ENCODE data around the gene LPP. TPM values are rescaled to one million over a fixed set of nuclear protein-coding genes. Genes with fewer than 3 reads are reported as not detected.

The LPP gene
- total RNA-seq, 2 experiments from 2014 or later, result 51.3 to 58.9 TPM

- H3K4me1 Mint-ChIP-seq (ENCODE audit: low read depth), result peaks cover 10% of the 10 kb centered on the region
- no peak overlapping the region for H3K4me3 Mint-ChIP-seq
- peaks cover 3% of the 10 kb centered on the region for H3K27me3 Mint-ChIP-seq (ENCODE audit: low read depth)
- ATAC-seq (no peak), DNase-seq (no peak)
- H3K27ac Mint-ChIP-seq, result no peak overlapping the region
- H3K9me3 Mint-ChIP-seq (ENCODE audit: insufficient read depth), result no peaks in the 10 kb centered on the region
- POLR2A ChIA-PET, result no interaction called here
- H3K36me3 Mint-ChIP-seq (ENCODE audit: low read depth), result no peaks in the 10 kb centered on the region
- CTCF ChIA-PET, result interaction anchor here (0.7 to 2.0 kb wide), 2 partner anchors 9 to 225 kb away, joined by 4 to 8 read pairs; no protein-coding TSS in a partner anchor
Observed at GRCh38 chr3:188137051-188137450, 16.9 kb upstream of the LPP start.

GRCh38 chr3:188139466-188139865 lies 14.5 kb upstream of the LPP start:
- H3K27ac Mint-ChIP-seq, result no peak overlapping the region
- H3K4me1 Mint-ChIP-seq (ENCODE audit: low read depth), result peaks cover 15% of the 10 kb centered on the region
- ChIA-PET CTCF (interaction anchor here (0.8 to 1.5 kb wide), 3 partner anchors 11 to 399 kb away, joined by 3 to 6 read pairs (median 5); no protein-coding TSS in a partner anchor), POLR2A (interaction anchor here (2.5 kb wide), 1 partner anchor 14 kb away, joined by 9 read pairs; the partner anchor contains the start of gene LPP)
- H3K4me3 Mint-ChIP-seq, result no peak overlapping the region
- no peak for ATAC-seq
- no peaks in the 10 kb centered on the region for H3K9me3 Mint-ChIP-seq (ENCODE audit: insufficient read depth)
- DNase-seq, result no peak
- no peaks in the 10 kb centered on the region for H3K36me3 Mint-ChIP-seq (ENCODE audit: low read depth)
- peaks cover 5% of the 10 kb centered on the region for H3K27me3 Mint-ChIP-seq (ENCODE audit: low read depth)

- no peak overlapping the region for H3K27ac Mint-ChIP-seq
- POLR2A ChIA-PET, result no interaction called here
- no peak for ATAC-seq
Observed at GRCh38 chr3:188146219-188146618, 7.7 kb upstream of the LPP start.

GRCh38 chr3:188147782-188148181 lies 6.2 kb upstream of the LPP start:
- ATAC-seq (no peak), DNase-seq (no peak)
- CTCF ChIA-PET, result no interaction called here
- Mint-ChIP-seq H3K27me3 (ENCODE audit: low read depth) (peaks cover 2% of the 10 kb centered on the region), H3K4me1 (ENCODE audit: low read depth) (peaks cover 22% of the 10 kb centered on the region), H3K36me3 (ENCODE audit: low read depth) (peaks cover 3% of the 10 kb centered on the region), H3K9me3 (ENCODE audit: insufficient read depth) (peaks cover 6% of the 10 kb centered on the region), H3K27ac (no peak overlapping the region), H3K4me3 (no peak overlapping the region)
- POLR2A ChIA-PET, result no interaction called here

More at GRCh38 chr3:188146219-188146618, 7.7 kb upstream of the LPP start:
- Mint-ChIP-seq H3K4me3 (no peak overlapping the region), H3K4me1 (ENCODE audit: low read depth) (peaks cover 22% of the 10 kb centered on the region), H3K27me3 (ENCODE audit: low read depth) (peaks cover 5% of the 10 kb centered on the region), H3K36me3 (ENCODE audit: low read depth) (peaks cover 3% of the 10 kb centered on the region), H3K9me3 (ENCODE audit: insufficient read depth) (peaks cover 6% of the 10 kb centered on the region)
- no peak for DNase-seq
- CTCF ChIA-PET, result interaction anchor here (1.2 kb wide), 1 partner anchor 406 kb away, joined by 3 read pairs; no protein-coding TSS in a partner anchor

GRCh38 chr3:188148318-188148717 lies 5.6 kb upstream of the LPP start:
- POLR2A ChIA-PET, result interaction anchor here (0.7 kb wide), 1 partner anchor 75 kb away, joined by 3 read pairs; no protein-coding TSS in a partner anchor
- no peak overlapping the region for H3K4me3 Mint-ChIP-seq
- CTCF ChIA-PET, result no interaction called here

GRCh38 chr3:188149587-188149986 lies 4.4 kb upstream of the LPP start:
- ChIA-PET POLR2A (no interaction called here), CTCF (no interaction called here)
- DNase-seq, result no peak
- H3K27ac Mint-ChIP-seq, result no peak overlapping the region
- no peaks in the 10 kb centered on the region for H3K27me3 Mint-ChIP-seq (ENCODE audit: low read depth)
- no peak overlapping the region for H3K4me3 Mint-ChIP-seq
- ATAC-seq, result no peak
- peaks cover 8% of the 10 kb centered on the region for H3K36me3 Mint-ChIP-seq (ENCODE audit: low read depth)
- H3K9me3 Mint-ChIP-seq (ENCODE audit: insufficient read depth), result peaks cover 6% of the 10 kb centered on the region
- peaks cover 31% of the 10 kb centered on the region for H3K4me1 Mint-ChIP-seq (ENCODE audit: low read depth)

More at GRCh38 chr3:188148318-188148717, 5.6 kb upstream of the LPP start:
- ATAC-seq, result no peak
- Mint-ChIP-seq H3K4me1 (ENCODE audit: low read depth) (peaks cover 25% of the 10 kb centered on the region), H3K9me3 (ENCODE audit: insufficient read depth) (peaks cover 6% of the 10 kb centered on the region), H3K36me3 (ENCODE audit: low read depth) (peaks cover 3% of the 10 kb centered on the region), H3K27ac (peak overlapping the region; percentile 23), H3K27me3 (ENCODE audit: low read depth) (no peaks in the 10 kb centered on the region)
- DNase-seq, result no peak

- DNase-seq, result no peak
Observed at GRCh38 chr3:188150982-188151381, 3.0 kb upstream of the LPP start.

GRCh38 chr3:188151438-188151837 lies 2.5 kb upstream of the LPP start:
- CTCF ChIA-PET, result interaction anchor here (5.1 kb wide), 1 partner anchor 412 kb away, joined by 41 read pairs; no protein-coding TSS in a partner anchor
- Mint-ChIP-seq H3K9me3 (ENCODE audit: insufficient read depth) (peaks cover 6% of the 10 kb centered on the region), H3K36me3 (ENCODE audit: low read depth) (peaks cover 20% of the 10 kb centered on the region), H3K27me3 (ENCODE audit: low read depth) (no peaks in the 10 kb centered on the region), H3K4me1 (ENCODE audit: low read depth) (peaks cover 49% of the 10 kb centered on the region), H3K4me3 (no peak overlapping the region), H3K27ac (no peak overlapping the region)
- no peak for DNase-seq
- ATAC-seq, result no peak
- POLR2A ChIA-PET, result no interaction called here

More at GRCh38 chr3:188150982-188151381, 3.0 kb upstream of the LPP start:
- CTCF ChIA-PET, result interaction anchor here (1.0 to 1.1 kb wide), 3 partner anchors 8 to 403 kb away, joined by 3 to 4 read pairs (median 3); no protein-coding TSS in a partner anchor
- POLR2A ChIA-PET, result no interaction called here
- Mint-ChIP-seq H3K27ac (no peak overlapping the region), H3K4me1 (ENCODE audit: low read depth) (peaks cover 44% of the 10 kb centered on the region), H3K27me3 (ENCODE audit: low read depth) (no peaks in the 10 kb centered on the region), H3K9me3 (ENCODE audit: insufficient read depth) (peaks cover 6% of the 10 kb centered on the region), H3K36me3 (ENCODE audit: low read depth) (peaks cover 17% of the 10 kb centered on the region), H3K4me3 (no peak overlapping the region)
- no peak for ATAC-seq

GRCh38 chr3:188152660-188153436 lies 1.1 kb upstream of the LPP start:
- no peaks in the 10 kb centered on the region for H3K27me3 Mint-ChIP-seq (ENCODE audit: low read depth)
- ChIA-PET CTCF (interaction anchor here (0.7 to 5.1 kb wide), 9 partner anchors 10 to 803 kb away, joined by 3 to 41 read pairs (median 5); partner anchors contain the start of gene BCL6), POLR2A (interaction anchor here (0.5 to 5.3 kb wide), 10 partner anchors 13 to 412 kb away, joined by 3 to 92 read pairs (median 6); partner anchors contain the start of gene BCL6)
- ATAC-seq, result no peak
- H3K4me1 Mint-ChIP-seq (ENCODE audit: low read depth), result peaks cover 62% of the 10 kb centered on the region
- peak overlapping the region; percentile 90 for H3K4me3 Mint-ChIP-seq
- peaks cover 6% of the 10 kb centered on the region for H3K9me3 Mint-ChIP-seq (ENCODE audit: insufficient read depth)
- DNase-seq, result peak; percentile 31
- peaks cover 29% of the 10 kb centered on the region for H3K36me3 Mint-ChIP-seq (ENCODE audit: low read depth)
- peak overlapping the region; percentile 88 for H3K27ac Mint-ChIP-seq

GRCh38 chr3:188153437-188154013 lies 432 bp upstream of the LPP start:
- Mint-ChIP-seq H3K4me3 (peak overlapping the region; percentile 90), H3K9me3 (ENCODE audit: insufficient read depth) (peaks cover 6% of the 10 kb centered on the region), H3K27ac (peak overlapping the region; percentile 88), H3K4me1 (ENCODE audit: low read depth) (peaks cover 60% of the 10 kb centered on the region), H3K36me3 (ENCODE audit: low read depth) (peaks cover 34% of the 10 kb centered on the region), H3K27me3 (ENCODE audit: low read depth) (no peaks in the 10 kb centered on the region)
- ATAC-seq (peak; percentile 18), DNase-seq (peak; percentile 63)
- ChIA-PET CTCF (interaction anchor here (0.7 to 5.1 kb wide), 9 partner anchors 10 to 802 kb away, joined by 3 to 41 read pairs (median 5); partner anchors contain the start of gene BCL6), POLR2A (interaction anchor here (0.5 to 5.3 kb wide), 15 partner anchors 10 to 413 kb away, joined by 3 to 92 read pairs (median 3); partner anchors contain the start of gene BCL6)

GRCh38 chr3:188154809-188155574 lies 1.0 kb downstream of the LPP start:
- ATAC-seq, result no peak
- Mint-ChIP-seq H3K4me1 (ENCODE audit: low read depth) (peaks cover 64% of the 10 kb centered on the region), H3K27me3 (ENCODE audit: low read depth) (no peaks in the 10 kb centered on the region), H3K4me3 (peak overlapping the region; percentile 90), H3K9me3 (ENCODE audit: insufficient read depth) (no peaks in the 10 kb centered on the region), H3K36me3 (ENCODE audit: low read depth) (peaks cover 38% of the 10 kb centered on the region), H3K27ac (peak overlapping the region; percentile 82)
- CTCF ChIA-PET, result interaction anchor here (1.0 to 5.1 kb wide), 5 partner anchors 10 to 415 kb away, joined by 3 to 41 read pairs (median 5); partner anchors contain the start of gene BCL6
- POLR2A ChIA-PET, result interaction anchor here (0.5 to 5.3 kb wide), 12 partner anchors 11 to 414 kb away, joined by 3 to 92 read pairs (median 8); partner anchors contain the start of gene BCL6
- DNase-seq, result no peak
